Stimulated activated CD8-positive, alpha-beta memory T cell treated with anti-CD3 and anti-CD28 coated beads, Interleukin-12 subunit alpha, Interleukin-12 subunit beta, amount 100 ng/mL, for 24 hours (primary cell): ENCODE results near the gene DIS3L2.

Source experiments
- DNase-seq: peaks from one replicate; pipeline ENCODE4 v3.0.0-alpha.2; 2020; ENCODE audit errors: extremely low read depth

DIS3L2 gene

DNA sequence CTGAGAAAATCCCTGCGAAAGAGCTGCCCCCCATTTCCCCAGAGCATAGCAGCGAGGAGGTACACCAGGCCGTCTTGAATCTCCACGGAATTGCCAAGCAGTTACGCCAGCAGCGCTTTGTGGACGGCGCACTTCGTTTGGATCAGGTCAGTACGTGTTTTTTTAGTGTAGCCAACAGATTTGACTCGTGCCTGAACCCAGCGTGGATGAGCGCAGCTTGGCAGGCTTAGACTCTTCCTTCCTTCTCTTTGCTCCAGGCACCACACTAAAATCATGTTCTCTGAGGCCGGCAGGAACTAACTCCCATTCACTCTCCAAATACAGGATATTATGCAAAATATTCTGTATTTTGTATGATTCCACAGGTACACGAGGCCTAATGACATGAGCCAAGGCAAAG is 301.8 kb downstream of the DIS3L2 start:
- no peak for DNase-seq

DNA sequence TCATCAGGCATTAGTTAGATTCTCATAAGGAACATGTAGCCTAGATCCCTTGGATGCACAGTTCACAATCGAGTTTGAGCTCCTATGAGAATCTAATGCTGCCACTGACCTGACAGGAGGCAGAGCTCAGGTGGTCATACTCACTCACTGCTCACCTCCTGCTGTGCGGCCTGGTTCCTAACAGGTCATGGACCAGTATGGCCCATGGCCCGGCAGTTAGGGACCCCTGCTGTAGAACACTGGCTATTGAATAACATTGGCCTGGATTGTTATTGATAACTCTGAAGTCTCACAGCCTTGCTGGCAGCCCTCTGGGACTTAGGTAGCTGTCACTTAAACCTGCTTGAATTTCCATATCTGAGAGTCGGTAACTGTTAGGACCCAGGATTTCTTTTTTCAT is 302.6 kb downstream of the DIS3L2 start:
- no peak for DNase-seq

DNA sequence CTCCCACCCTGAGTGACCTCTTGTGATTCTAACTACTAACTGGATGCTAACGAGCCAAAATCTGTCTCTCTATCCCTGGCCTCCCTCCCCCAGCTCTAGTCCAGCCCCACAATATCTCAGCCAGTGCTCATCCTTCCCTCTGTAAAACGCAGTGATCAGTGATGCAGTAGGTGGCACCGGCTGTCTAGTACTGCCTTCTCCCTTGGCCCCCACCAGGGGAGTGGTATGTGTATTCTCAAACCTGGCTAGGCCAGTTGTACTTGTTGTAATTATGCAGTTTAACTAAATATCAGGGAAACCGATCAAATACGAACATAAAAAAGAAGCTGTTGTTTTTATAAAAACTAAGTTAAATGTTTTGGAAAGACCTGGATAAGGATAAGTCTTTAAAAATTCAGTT is 303.8 kb downstream of the DIS3L2 start:
- DNase-seq, result no peak

DNA sequence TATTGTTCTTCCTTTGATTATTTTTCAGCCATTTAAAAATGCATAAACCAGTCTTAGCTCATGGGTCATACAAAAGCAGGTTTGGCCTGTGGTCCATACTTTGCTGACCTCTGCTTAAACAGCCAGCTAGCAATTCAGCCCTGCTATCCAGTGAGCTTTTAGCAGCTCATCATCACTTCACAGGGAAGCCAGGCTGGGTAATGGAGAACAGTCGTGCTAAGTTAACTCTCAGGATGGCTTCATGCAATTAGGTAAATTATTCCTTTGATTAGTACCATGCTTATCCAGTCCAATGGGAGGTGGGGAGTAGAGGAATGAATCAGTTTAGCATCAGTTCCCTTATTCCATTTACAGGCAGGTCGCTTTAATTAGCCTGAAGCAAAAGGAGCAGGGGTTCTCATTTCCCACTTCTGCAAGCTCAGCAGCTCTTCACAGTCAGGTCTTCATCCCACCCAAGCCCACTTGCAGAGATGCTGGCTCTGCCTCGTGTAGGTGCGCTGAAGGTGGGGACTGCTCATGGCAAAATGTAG is 307.2 kb downstream of the DIS3L2 start:
- no peak for DNase-seq

DNA sequence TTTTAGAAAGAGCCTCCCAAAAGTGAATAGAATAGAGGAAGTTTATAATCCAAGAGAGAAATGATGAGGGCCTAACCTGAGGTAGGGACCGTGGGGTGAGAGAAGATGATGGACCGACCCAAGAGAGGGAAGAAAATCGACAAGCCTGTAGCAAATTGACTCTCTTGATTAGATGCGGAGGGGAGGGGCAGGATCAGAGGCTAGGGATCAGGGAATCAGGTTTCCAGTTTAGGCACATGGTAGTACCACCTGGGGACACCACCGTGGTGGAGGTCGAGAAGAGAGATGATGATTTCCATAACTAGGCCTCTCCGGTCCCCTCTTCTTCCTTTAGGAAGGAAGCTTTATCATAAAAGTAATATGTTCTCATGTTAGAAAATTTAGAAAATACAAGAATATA is 308.4 kb downstream of the DIS3L2 start:
- no peak for DNase-seq

DNA sequence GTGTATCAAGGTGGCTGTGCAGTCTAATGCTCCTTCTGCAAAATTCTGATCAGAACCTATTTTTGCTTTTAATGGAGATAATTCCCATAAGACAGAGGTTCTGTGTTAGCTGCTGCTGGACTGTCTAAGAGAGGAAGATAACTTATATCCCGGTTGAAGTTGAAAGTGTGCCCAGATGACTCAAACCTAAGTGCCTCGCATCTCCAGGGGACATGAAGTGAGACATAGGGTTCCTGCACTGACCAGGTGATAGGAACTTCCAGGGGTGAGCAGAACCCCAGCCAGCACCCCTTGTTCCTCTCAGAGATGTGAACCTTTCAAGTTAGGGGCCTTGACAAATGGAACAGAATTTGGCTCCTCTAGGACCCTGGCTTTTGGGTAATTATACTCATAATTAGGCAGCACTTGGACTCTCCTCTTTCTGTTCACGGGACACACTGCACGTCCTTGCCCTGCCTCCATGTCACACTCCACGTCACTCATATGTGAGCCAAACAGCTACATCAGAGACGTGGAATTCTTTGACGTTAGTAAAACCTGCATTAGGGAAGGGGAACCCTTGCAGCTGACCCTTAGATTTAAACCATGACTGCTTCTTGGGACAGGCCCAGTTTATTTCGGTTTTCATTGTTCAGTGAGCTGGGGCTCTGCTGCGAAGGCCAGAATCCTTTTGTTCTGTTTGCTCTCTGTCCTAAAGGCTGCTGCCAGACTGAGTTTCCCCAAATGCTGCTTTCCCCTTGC is 312.6 kb downstream of the DIS3L2 start:
- DNase-seq, result no peak

DNA sequence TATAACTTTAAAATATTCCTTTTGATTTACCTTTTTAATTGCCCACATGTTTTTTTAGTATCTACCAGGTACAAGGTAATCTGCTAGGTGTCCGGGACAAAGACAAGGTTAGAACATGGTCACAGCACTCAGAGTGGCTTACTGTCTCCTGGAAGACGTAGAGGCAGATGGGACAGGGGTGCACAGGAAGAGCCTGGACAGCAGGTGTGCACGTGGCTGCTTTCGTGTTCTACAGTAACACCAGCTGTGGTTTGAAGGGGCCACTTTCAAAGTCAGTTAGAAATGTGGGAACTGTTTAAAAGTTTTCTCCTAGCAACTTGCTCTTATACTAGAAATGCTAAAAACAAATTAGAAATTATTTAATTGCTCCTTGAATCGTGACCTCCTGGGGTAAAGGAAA is 314.2 kb downstream of the DIS3L2 start:
- DNase-seq, result no peak

DNA sequence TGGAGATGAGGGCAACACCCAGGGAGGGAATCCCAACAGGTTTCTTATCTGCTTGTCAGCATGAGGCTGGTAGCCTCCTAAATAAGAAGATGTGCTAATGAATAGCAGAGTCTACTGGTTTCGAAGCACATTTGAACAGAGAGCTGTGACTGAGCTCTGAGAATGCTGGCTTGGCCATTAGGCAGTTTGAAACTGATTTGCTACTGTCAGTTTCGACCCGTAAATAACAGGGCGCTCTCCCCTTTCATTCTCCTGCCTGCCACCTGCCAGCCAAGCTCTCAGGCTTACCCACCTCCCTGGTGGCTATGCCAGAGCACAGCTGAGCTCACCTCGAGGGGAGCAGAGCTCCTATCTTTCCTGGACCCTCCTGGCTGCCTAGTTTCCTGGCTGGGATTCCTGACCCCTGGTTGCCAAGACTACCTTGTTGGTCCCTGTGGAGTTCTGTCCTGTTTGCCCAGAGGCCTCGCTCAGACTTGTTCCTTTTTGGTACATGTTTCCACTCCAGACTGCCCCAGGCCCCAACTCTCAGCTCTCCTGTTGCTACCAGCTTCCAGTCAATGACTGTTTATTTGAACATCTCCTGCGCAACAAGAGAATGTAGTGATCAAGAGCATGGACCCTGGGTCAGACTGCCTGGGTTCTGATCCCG is 314.7 kb downstream of the DIS3L2 start:
- DNase-seq, result no peak

DNA sequence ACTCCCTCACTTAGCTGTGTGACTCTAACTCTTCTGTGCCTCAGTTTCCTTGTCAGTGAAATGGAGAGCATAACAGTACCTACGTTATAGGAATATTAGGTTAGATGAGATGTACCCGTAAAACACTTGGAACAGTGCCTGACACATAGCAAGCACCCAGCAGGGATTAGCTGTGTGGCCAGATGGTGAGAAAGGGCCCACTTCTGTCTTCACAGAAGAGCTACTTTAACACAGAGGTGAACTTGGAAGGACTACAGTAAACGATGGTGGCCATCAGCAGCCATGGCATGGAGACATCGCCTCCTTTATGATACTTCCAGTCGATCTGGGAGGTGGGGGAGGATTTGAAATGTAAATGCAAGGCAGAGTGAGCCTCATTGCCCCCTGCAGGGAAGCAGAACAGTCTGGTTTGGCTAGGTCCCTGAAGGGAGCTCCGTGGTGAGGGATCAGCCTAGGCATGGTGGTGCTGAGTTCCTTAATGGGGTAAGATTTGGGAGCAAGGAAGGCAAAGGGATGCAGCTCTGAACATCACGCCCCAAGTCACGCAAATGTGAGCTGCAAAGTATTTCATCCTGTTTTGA is 315.3 kb downstream of the DIS3L2 start:
- no peak for DNase-seq

DNA sequence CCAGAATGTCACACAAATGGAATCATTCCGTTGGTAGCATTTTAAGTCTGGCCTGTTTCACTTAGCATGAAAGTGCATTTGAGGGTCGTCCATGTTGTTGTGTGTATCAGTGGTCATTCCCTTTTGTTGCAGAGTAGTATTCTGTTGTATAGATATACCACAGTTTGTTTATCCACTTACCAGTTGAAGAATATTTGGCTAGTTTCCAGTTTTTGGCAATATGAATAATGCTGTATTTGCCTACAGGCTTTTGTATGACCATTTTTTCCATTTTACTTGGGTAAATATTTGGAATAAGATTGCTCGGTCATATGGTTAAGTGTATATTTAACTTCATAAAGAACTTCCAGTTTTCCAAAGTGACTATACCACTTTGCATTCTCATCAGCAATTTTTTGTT is 317.0 kb downstream of the DIS3L2 start:
- no peak for DNase-seq

DNA sequence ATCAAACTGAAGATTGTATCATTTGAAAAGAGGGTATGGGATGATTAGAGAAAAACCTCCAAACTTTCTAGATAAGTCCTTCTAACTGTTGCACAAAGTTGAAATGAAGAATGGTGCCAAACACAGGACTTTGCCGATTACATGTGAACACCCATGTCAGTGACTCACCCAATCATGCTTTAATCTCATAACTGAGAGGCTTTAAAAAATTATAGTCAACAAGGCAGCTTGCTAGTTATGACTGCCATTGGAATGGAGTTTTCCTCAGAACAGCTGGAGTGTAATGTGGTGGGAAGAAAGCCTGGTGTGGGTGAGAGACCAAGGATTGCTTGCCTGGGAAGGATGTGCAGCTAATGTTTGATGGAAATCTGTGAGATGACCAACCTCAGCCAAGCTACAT is 318.8 kb downstream of the DIS3L2 start:
- DNase-seq, result no peak

DNA sequence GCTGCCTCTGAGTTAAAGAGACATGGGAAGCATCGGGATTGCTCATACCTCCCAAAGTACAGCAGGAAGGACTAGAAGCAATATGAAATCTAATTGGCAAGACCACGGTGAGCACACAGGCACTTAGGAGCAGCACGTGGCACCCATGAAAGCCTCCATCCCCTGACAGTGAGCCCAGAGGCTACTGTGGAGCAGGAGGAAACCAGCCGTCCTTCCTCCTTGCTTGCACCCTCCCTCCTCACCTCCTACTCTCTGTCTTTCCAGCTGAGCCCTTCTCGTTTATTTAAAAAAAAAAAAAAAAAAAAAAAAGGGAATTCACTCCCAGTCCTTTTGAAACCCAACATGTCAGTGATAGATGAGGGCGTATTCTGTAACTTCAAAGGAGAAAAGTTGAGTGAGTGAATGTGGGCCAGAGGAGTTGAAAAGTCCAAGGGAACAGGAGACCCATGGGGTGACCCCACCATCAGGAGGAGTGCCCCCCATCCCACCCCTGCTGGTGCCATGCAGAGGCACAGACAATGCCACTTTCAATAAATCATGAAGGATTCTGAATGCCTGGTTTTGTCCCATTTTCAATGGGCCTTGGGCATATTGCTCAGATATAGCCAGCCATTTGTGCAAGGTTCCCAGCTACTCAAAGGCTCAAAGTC is 320.5 kb downstream of the DIS3L2 start:
- no peak for DNase-seq

DNA sequence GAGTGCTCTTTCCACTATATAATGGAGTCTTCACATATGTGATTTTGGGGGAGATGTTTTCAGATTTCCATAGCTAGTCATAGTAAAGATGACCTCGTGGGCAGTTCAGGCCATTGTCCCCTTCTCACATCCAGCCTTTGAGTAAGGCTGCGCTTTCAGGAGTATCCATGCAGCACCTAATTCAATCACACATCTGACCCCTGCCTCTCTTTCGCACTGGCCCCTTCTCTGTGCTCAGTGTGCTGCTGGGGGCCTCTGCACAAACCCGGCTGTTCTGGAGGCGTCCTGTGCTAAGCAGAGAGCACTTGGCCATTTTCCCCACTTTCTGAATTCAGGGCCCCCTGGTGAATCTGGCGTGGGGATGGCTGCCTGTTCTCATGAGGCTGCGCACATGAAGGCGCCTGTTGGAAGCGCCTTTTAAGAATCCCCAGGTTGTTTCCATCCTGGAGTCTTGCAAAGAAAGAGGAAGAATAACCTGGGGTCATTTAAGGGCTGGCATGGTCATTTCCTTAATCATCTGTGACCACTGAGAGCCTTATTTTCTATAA is 321.1 kb downstream of the DIS3L2 start:
- no peak for DNase-seq

DNA sequence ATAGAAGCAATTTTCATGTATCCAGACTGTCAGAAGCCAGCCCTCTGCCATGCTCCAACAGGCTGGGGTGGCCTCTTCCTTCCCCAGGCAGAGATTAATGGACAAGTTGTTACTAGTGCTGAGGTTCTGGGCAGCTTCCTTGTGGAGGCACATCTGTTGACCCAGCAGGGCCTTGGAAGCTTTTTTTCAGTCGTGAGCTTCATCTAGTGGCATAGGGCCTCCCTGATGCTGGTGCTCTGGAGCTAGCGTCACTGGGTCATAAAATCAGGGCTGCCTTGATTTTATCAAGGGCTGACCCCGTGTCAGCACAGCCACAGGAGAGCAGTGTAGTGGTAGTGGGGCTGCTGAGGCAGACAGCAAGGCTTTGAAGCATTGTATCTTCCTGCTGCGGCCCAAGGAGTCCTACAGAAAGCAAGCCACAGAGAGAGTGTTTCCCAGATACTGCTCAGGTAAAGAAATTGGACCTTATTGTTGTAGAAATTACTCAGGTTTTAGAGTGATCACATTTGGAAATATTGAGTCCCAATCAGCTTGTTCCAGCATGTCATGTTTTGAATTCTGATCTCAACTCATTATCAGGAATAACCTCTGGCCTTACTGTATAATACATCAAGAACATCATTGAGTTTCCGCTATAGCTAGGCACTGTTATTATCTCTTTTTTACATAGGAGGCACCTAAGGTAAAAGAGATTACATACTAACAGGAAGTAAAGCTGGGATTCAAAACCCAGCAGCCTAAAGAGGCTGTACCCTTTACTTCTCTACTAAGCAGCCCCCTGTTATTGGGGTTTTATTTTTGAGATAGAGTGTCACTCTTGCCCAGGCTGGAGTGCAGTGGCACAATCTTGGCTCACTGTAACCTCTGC is 324.7 kb downstream of the DIS3L2 start:
- no peak for DNase-seq

DNA sequence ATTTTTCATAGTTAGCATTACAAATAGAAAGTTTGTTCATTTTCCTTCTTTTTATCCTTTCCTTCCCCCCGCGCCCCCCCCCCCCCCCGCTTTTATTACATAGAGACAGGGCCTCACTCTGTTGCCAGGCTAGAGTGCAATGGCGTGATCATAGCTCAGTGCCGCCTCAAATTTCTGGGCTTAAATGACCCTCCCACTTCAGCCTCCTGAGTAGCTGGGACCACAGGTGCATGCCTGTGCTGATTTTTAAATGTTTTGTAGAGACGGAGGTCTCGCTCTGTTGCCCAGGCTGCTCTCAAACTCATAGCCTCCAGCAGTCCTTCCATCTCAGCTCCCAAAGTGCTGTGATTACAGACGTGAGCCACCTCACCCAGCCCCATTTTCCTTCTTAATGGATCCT is 325.8 kb downstream of the DIS3L2 start:
- DNase-seq, result no peak

DNA sequence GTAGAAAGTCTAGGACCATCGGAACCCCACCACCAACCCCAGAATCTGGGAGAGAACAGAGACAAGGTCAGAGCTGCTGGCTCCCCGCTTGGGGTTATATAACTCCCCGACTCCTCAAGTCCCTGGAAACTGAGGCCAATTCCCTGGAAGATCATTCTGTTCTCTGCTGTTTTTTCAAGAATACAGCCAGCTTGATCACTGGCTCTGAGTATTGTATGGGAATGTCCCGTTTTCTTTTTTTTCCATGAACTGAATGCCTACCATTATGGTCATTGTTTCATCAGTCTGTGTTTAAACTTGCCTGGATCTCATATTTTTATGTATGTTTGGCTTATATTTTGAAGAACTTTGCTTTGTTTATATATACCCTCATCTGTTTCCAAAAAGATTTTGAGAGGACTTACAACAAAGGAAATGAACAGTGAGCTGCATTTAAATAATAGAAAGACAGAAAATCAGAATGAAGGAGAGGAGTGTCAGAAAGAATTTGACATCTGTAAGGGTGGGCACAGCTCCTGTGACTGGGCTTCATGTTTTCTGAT is 327.0 kb downstream of the DIS3L2 start:
- no peak for DNase-seq

DNA sequence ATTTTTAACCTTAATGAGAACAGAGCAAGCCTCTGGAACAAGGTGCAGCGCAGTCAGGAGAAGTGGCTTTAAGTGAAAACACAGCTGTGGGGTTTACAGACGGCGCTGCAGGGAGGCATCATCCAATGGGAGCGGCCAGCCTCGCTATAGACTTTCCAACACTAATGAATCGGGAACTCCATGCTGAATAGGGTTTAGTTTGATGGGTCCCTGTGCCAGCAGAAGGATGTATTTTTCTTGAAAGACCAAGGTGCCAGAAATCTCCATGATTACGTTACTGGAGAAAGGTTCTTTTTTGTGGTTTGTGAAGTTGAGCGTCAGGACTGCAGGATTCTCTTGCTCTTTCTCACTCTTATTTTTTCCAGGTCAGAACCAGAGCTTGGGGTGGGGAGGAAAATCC is 329.2 kb downstream of the DIS3L2 start:
- DNase-seq, result no peak

DNA sequence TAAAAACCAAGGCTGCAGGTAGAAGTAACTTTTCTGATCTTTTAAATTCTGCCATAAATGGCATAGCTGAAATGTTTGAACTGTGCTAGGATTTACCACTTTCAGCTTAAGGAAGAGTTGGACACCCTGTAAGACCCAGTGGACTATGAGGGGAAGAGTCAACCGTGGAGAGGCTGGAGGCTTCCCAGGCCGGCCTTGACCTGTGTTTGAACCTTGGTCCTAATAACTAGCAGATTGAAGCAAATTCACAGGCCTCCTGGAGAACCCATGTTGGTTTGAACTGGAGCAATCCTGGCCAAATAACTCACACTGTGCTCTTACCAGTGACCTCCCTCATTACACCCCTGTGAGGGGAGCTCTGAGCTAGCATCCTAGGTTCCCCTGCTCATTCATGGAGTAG is 329.8 kb downstream of the DIS3L2 start:
- DNase-seq, result no peak

DNA sequence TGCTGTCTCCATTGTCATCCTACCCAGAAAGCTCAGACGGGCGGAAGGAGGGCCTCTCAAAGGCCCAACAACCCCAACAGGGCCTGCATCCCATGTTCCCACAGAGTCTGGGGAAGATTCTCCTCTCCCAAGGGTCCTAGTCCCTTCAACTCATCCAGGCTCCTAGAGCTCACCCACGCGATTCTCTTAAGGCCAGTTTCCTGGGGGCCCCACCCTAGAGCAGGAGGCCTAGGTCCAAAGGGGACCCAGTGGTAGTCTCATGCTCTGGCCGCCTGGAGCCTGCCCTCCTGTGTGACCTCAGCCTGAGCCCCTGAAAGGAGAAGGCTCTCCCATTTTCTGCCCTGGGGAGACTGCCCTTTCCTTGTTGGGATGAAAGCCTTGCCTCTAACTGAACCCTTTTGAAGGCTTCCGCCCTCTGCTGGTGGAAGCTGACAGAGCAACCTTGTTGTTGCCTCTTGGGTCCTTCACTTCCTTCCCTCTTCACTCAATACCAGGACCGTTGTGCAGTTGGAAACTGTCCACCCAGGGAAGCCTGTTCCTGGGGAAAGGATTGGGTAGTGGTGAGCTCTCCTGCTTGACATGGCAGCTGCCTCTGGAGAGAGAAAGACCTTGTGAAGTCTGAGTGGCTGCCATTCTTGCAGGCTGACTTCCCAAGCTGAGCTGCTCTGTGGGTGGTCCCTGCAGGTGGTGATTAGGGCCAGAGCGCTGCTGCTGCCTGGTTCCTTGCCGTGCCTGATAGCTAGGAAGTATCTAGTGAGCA is 331.1 kb downstream of the DIS3L2 start:
- DNase-seq, result no peak

DNA sequence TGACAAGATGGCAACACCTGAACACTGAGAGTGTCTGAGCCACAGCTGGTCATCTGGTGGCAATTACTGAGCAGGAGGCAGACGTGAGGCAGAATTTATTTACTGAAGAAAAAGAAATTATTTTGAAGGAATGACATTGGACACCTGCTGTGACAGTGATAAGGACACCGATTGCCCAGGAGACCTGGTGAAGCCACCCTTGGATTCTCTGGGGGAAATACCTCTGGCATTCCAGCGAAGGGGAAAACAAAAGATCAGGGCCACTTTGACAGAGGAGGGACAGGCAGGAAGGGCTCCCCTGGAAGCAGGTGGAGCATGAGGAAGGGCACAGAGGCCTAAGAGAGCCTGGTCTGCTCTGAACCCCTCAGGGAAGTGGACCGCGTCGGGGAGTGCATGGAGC is 331.7 kb downstream of the DIS3L2 start:
- DNase-seq, result no peak
